Astrocyte (in vitro differentiated cells and primary cell): ENCODE measurements around the gene OR2T5.
"Not testable (repeated sequence)": the region's sequence is repeated elsewhere in the genome, so short reads cannot be mapped to it uniquely, and the experiment has no call there.

Experiments used
- EZH2 ChIP-seq: IDR thresholded peaks from 2 replicates; pipeline ENCODE4 v1.6.1; 2012; ENCODE audit warnings: mild to moderate bottlenecking, low read length, inconsistent platforms; ENCODE audit not compliant: insufficient read depth
- TF ChIP-seq, protein P1 (sequence below): IDR thresholded peaks from 2 replicates; pipeline ENCODE4 v1.5.1; 2011; ENCODE audit warnings: low read depth, mild to moderate bottlenecking, inconsistent platforms, low read length, moderate library complexity; ENCODE audit not compliant: insufficient read depth

DNA sequence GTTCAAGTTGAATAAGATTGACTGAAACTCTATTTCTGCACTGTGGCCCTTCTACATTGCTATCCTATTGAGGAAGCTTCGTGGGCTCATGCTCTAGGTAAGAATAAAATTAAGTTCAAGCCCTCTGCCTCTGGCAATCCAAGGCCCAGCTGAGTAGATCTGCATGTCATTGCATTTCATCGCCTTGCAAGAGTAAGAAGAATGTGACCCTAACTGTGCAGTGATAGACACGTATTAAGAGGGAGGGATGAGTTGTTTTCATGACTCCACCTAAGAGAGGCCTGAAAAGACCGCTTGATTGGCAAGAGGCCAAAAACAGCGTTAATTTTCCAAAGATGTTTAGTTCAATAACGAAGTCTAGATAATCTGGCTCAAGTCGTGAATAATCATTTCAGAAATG, 29.3 kb upstream of the OR2T5 start:
- TF ChIP-seq, protein P1, sequence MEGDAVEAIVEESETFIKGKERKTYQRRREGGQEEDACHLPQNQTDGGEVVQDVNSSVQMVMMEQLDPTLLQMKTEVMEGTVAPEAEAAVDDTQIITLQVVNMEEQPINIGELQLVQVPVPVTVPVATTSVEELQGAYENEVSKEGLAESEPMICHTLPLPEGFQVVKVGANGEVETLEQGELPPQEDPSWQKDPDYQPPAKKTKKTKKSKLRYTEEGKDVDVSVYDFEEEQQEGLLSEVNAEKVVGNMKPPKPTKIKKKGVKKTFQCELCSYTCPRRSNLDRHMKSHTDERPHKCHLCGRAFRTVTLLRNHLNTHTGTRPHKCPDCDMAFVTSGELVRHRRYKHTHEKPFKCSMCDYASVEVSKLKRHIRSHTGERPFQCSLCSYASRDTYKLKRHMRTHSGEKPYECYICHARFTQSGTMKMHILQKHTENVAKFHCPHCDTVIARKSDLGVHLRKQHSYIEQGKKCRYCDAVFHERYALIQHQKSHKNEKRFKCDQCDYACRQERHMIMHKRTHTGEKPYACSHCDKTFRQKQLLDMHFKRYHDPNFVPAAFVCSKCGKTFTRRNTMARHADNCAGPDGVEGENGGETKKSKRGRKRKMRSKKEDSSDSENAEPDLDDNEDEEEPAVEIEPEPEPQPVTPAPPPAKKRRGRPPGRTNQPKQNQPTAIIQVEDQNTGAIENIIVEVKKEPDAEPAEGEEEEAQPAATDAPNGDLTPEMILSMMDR, result not testable (repeated sequence)
- not testable (repeated sequence) for TF ChIP-seq EZH2
